Body of pancreas (tissue), 4 donors: Measurements from ENCODE around the gene CACNA1C. TPM values are rescaled to one million over a fixed set of nuclear protein-coding genes. Genes with fewer than 3 reads are reported as not detected.
A peak's percentile ranks its signal among the peaks of the same experiment; 100 is the strongest.

Source experiments
- ATAC-seq: fragments of 150-250 bp; one replicate; pipeline ENCODE4 v1.9.1; 2016
- DNase-seq, 4 donors: peaks; one replicate each; pipeline ENCODE4 v3.0.0-alpha.2; 2019
- H3K27ac ChIP-seq, 4 donors: fragments of 200-600 bp; sonication (generic); 1 replicate in 3 of 4; 2 replicates in 1 of 4; pipeline versions ENCODE4 v1.5.1 to v1.6.1; 2016 to 2019; ENCODE audit warnings: mild to moderate bottlenecking in 1 of 4, mixed read lengths in 1 of 4, moderate library complexity in 1 of 4
- H3K27me3 ChIP-seq, 2 donors: fragments of 200-600 bp; sonication (generic); one replicate each; pipeline ENCODE4 v1.6.0; 2016; ENCODE audit warnings: mild to moderate bottlenecking in 1 of 2
- H3K36me3 ChIP-seq, 2 donors: fragments of 200-600 bp; sonication (generic); replicated peaks in 1 of 2; 2 replicates each; pipeline ENCODE4 v1.5.1; 2016; ENCODE audit warnings: low read depth in 2 of 2; ENCODE audit not compliant: insufficient read depth in 1 of 2
- H3K4me1 ChIP-seq: fragments of 200-600 bp; sonication (generic); one replicate; pipeline ENCODE4 v1.6.0; 2016
- H3K4me3 ChIP-seq, 2 donors: fragments of 200-600 bp; sonication (generic); 1 replicate in 1 of 2; 2 replicates in 1 of 2; pipeline ENCODE4 v1.5.1; 2016 to 2019
- H3K9me3 ChIP-seq, 3 donors: fragments of 200-600 bp; sonication (generic); 1 replicate in 2 of 3; 2 replicates in 1 of 3; pipeline ENCODE4 v1.5.1; 2016
- CTCF ChIP-seq, 7 experiments: fragments of 450-650 bp in 4 of 7; fragments of 200-600 bp in 3 of 7; sonication (generic) in 3 of 7; IDR thresholded peaks; one replicate each; pipeline ENCODE4 v1.5.1; 2016 to 2019; ENCODE audit warnings: antibody characterized with exemption in 7 of 7
- POLR2A ChIP-seq, 3 donors: fragments of 450-650 bp; IDR thresholded peaks; one replicate each; pipeline ENCODE4 v1.6.1; 2016; ENCODE audit warnings: antibody characterized with exemption in 3 of 3, mild to moderate bottlenecking in 2 of 3
- WGBS, 2 donors: methylation state at CpG; one replicate each; pipeline ENCODE4 v1.1.5; 2017; 5-methylcytosine and 5-hydroxymethylcytosine counted together
- intact Hi-C: fragments of 100-400 bp; cut with DNase I; formaldehyde crosslinking; loops from one replicate; pipeline ENCODE4 v1.15.1; 2023
- total RNA-seq, 2 donors: library from RNA; depleted of rRNA; stranded (reverse); fragments of >200 nt; gene quantifications; one replicate each; pipeline ENCODE4 v1.1.0, GENCODE V29; 2016

The CACNA1C gene
- total RNA-seq, 2 donors from 2014 or later: 2.3 to 4.4 TPM

GRCh38 chr12:2320841-2321240, 268.1 kb downstream of the CACNA1C start:
- 50% methylated on average over 4 of the region's 4 CpGs; no CpG with 5 or more reads in 1 of the 2 donors for WGBS, 2 donors
- Histone ChIP-seq H3K27me3 (no peaks in the 10 kb centered on the region), H3K4me1 (peaks cover 10% of the 10 kb centered on the region), H3K9me3 (no peaks in the 10 kb centered on the region), H3K4me3 (no peak overlapping the region), H3K36me3 (no peaks in the 10 kb centered on the region), H3K27ac (no peak overlapping the region)
- intact Hi-C loops: no loop called here
- no peak for TF ChIP-seq POLR2A (IDR thresholded peaks at IDR 0.05)
- DNase-seq: no peak
- ATAC-seq: no peak

GRCh38 chr12:2322554-2323120, 269.9 kb downstream of the CACNA1C start:
- no peak overlapping the region for H3K4me3 ChIP-seq
- DNase-seq: no peak
- no peak for ATAC-seq
- no peaks in the 10 kb centered on the region for H3K36me3 ChIP-seq
- H3K27ac ChIP-seq: no peak overlapping the region
- TF ChIP-seq POLR2A (IDR thresholded peaks at IDR 0.05) (no peak), CTCF (IDR thresholded peaks at IDR 0.05) (no peak)
- H3K4me1 ChIP-seq: peaks cover 16% of the 10 kb centered on the region
- no peaks in the 10 kb centered on the region for H3K9me3 ChIP-seq
- WGBS, 2 donors: 83 to 86% methylated on average over 14 of the region's 14 CpGs
- no peaks in the 10 kb centered on the region for H3K27me3 ChIP-seq
- intact Hi-C loops: no loop called here

- no peak overlapping the region for H3K4me3 ChIP-seq
- no peak overlapping the region for H3K27ac ChIP-seq
- H3K9me3 ChIP-seq: no peaks in the 10 kb centered on the region
- peaks cover 16% of the 10 kb centered on the region for H3K4me1 ChIP-seq
- TF ChIP-seq CTCF (IDR thresholded peaks at IDR 0.05): no peak
- no peak for TF ChIP-seq POLR2A (IDR thresholded peaks at IDR 0.05)
- intact Hi-C loops: no loop called here
- no peaks in the 10 kb centered on the region for H3K36me3 ChIP-seq
- WGBS, 2 donors: 57 to 78% methylated on average over 8 to 9 of the region's 9 CpGs
- DNase-seq (no peak), ATAC-seq (no peak)
- no peaks in the 10 kb centered on the region for H3K27me3 ChIP-seq
These were observed 270.9 kb downstream of the CACNA1C start for GRCh38 chr12:2323532-2324255.

GRCh38 chr12:2324387-2324786, 271.6 kb downstream of the CACNA1C start:
- ATAC-seq (peak; percentile 61), DNase-seq (peak; percentile 60 to 87 (median 72))
- H3K27me3 ChIP-seq: no peaks in the 10 kb centered on the region
- TF ChIP-seq CTCF (IDR thresholded peaks at IDR 0.05) (no peak), POLR2A (IDR thresholded peaks at IDR 0.05) (no peak)
- H3K4me3 ChIP-seq: no peak overlapping the region
- peaks cover 16% of the 10 kb centered on the region for H3K4me1 ChIP-seq
- intact Hi-C loops: no loop called here
- no peaks in the 10 kb centered on the region for H3K9me3 ChIP-seq
- 12 to 22% methylated on average over 8 to 9 of the region's 9 CpGs for WGBS, 2 donors
- H3K36me3 ChIP-seq: no peaks in the 10 kb centered on the region
- no peak overlapping the region for H3K27ac ChIP-seq

GRCh38 chr12:2325519-2325918, 272.7 kb downstream of the CACNA1C start:
- Histone ChIP-seq H3K4me3 (no peak overlapping the region), H3K36me3 (no peaks in the 10 kb centered on the region), H3K9me3 (no peaks in the 10 kb centered on the region), H3K4me1 (peaks cover 16% of the 10 kb centered on the region), H3K27ac (no peak overlapping the region), H3K27me3 (no peaks in the 10 kb centered on the region)
- DNase-seq (no peak), ATAC-seq (no peak)
- 63 to 77% methylated on average over 8 of the region's 8 CpGs for WGBS, 2 donors
- intact Hi-C loops: no loop called here
- TF ChIP-seq CTCF (IDR thresholded peaks at IDR 0.05): no peak
- TF ChIP-seq POLR2A (IDR thresholded peaks at IDR 0.05): no peak
